ENCODE data around the gene NUBPL.

GRCh38 chr14:31712244-31713127 is 151.3 kb downstream of the NUBPL start:
- TF ChIP-seq CTCF (IDR thresholded peaks at IDR 0.05; ENCODE audit: low read length) (no peak), EZH2phosphoT487 (IDR thresholded peaks at IDR 0.05; ENCODE audit: low read length) (no peak), EZH2 (optimal IDR thresholded peaks at IDR 0.05; ENCODE audit: low read depth, low read length) (no peak)

All from MM.1S (cell line).